Hair follicular keratinocyte (primary cell): ENCODE results near the gene L2HGDH. TPM values are rescaled to one million over a fixed set of nuclear protein-coding genes. Genes with fewer than 3 reads are reported as not detected.

Source experiments
- total RNA-seq: library from RNA; depleted of rRNA; stranded (reverse); fragments of >200 nt; gene quantifications from 2 replicates; pipeline ENCODE4 v1.2.3, GENCODE V29; 2015

Gene L2HGDH
- total RNA-seq: 2.9 and 8.4 TPM in 2 replicates

DNA sequence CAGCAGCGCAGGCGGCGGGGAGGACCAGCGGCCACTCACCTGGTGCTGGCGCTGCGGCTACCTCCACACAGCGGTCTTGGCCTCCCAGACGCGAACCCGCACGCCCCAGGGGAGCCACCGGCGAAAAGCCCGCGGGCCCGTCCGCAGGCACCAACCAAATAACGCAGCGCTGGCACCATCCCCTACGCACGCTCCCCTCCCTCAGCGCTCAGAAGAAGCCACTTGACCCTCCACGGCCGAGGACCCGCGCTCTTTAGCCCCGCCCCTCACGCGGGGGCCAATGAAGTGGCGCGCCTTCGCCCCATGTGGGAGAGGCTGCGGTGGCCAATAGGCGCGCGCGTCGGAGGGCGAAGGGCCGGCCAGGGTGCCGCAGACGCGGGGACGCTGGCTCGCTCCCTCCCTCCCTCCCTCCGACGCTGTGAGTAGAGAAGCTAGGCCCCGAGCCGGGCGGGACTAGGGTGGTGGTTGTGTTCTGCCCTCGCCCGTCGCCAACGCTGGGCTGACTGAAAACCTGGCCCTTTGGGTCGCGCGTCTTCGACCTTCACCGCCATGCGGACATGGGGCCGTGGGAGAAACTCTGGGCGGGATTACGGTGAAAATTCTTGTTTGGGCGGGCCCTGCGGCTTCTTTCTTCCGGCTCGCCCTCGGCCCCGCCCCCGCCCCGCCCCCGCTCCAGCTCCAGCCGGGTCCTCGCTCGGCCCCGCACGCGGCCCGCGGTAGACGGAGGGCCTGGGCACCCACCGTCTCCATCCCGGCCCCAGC lies at the start of gene L2HGDH, which contains the start of gene DMAC2L:
L2HGDH (minus strand) TSS at position 258 of the 762 bp plus-strand sequence; CDS start at position 179, 79 bp downstream.
DMAC2L (plus strand) TSS at position 353 of the 762 bp plus-strand sequence. CDS start 9,164 bp downstream, outside the sequence.

GRCh38 chr14:50231475-50232275 lies 80.4 kb downstream of the L2HGDH start, which contains the start of gene SOS2:
TSS of gene SOS2 (minus strand) at chr14:50231578. CDS start at chr14:50231283, 295 bp downstream.

Other genes with a start within 250 kb of the L2HGDH start
- gene VCPKMT, start 195.7 kb downstream of the L2HGDH start, total RNA-seq: 2.7 and 3.2 TPM in 2 replicates
- 11.5 and 16.9 TPM in 2 replicates for gene SOS2, start 80.7 kb downstream of the L2HGDH start, total RNA-seq
- 10.1 and 10.7 TPM in 2 replicates for gene DMAC2L, start 95 bp upstream of the L2HGDH start, total RNA-seq
- 1.2 and 4.0 TPM in 2 replicates for gene CDKL1, start 84.7 kb upstream of the L2HGDH start, total RNA-seq
- gene MAP4K5, start 220.3 kb upstream of the L2HGDH start, total RNA-seq: 38.1 and 64.1 TPM in 2 replicates
- gene ATL1, start 247.9 kb upstream of the L2HGDH start, total RNA-seq: 2.6 and 15.1 TPM in 2 replicates